Activated T-helper 9 cell treated with anti-CD3 and anti-CD28 coated beads, Interleukin-2, amount 50 U/mL, for 16 hours (primary cell): ENCODE data around the gene CD226.
"Not testable (repeated sequence)": the region's sequence is repeated elsewhere in the genome, so short reads cannot be mapped to it uniquely, and the experiment has no call there.

Experiments
- DNase-seq: peaks from one replicate; pipeline ENCODE4 v3.0.0-alpha.2; 2020; ENCODE audit warnings: low read depth

Gene CD226

DNA sequence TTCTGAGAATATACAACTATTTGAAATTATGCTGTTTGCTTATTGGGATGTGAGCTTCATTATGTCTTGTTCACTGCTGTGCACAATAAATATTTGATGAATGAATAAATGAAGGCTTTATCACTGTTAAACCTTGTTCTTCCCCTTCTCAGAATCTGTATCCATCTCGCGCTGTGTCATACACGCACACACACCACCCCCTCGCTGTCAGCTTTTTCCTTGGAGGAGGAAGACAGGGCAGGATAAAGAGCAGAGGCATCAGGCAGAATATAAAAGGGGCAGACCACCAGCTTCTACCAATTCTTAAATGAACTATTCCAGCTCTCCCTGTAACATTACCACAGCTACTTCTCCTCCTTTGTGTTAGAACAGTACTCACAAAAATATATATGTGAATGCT, 75.0 kb downstream of the CD226 start:
- DNase-seq, result no peak

DNA sequence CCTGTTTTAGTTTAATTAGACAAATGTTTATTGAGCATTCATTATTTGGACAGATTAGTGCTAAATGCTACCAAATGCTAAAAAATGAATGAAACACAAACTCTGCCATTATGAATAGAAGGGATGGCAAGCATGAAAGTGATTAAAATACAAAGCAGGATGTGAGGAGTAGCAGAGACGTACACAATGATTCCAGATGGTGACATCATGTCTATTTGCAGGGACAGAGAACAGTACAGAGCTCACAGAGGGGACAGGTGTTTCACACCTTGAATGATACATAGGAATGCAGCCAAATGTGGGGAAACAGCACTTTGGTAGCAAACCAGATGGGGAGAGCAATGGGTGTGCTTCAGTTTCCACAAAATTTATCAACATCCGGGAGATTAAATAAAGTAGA, 76.3 kb downstream of the CD226 start:
- DNase-seq, result no peak

DNA sequence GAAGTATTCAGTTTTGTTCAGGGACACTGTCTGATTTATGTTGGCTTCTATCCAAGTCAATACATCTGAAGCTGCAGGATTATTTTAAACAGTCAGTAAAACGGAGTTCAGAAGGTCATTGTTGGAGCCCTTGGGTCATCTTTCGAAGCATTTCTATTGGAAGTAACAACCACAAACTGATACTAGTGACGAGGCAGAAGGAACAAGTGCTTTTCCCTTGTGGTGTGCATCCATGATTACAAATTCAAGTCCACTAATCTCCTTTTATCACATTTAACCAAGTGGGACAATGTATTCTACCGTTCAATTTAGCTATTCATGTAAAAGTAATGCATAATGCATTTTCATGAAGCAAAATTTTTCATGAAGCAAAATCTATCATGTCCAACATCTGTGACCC, 76.9 kb downstream of the CD226 start:
- DNase-seq, result no peak

DNA sequence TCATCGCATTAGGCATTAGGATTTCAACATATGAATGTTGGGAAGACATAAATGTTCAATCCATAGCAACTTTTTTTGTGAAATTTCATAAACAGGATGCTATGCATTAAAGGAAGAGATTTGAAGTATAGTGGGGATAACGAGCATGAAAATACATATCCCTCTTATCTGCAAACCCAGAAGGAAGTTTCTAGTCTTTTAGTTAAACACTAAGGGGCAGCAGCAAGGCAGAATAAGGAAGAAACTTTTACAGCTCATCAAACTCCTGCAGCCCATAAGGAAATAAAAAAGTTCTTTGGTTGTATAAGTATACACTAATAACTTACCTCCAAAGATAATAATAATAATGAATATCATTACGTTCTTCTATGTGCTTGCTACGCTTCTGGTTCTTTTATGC, 81.5 kb downstream of the CD226 start:
- no peak for DNase-seq

DNA sequence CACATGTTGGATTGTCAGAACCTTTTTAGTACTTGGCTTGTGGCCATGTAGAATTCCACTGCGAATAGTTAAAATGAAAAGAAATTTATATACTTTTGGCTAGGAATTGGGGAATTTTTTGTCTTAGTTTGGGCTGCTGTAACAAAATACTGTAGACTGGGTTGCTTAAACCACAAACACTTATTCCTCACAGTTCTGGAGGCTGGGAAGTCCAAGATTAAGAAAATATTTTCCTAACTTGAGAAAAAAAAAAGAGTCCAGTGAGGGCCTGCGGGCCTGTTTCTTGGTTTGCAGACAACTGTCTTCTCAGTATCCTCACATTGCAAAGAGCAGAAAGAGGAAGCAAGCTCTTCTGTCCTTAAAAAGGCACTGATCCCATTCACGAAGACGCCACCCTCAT, 81.9 kb downstream of the CD226 start:
- no peak for DNase-seq

DNA sequence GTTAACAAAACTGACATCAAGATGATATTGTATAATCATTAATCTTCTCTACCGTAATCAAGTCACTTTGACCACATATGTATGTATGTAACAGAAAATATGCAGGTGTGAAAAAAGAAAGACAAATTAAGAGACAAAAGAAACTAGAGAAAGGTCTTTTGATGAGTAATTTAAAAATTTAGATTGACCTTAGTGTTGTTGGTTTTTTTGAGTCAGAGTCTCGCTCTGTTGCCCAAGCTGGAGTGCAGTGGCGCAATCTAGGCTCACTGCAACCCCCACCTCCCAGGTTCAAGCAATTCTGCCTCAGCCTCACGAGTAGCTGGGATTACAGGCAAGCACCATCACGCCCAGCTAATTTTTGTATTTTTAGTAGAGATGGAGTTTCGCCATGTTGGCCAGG, 82.9 kb downstream of the CD226 start:
- not testable (repeated sequence) for DNase-seq

DNA sequence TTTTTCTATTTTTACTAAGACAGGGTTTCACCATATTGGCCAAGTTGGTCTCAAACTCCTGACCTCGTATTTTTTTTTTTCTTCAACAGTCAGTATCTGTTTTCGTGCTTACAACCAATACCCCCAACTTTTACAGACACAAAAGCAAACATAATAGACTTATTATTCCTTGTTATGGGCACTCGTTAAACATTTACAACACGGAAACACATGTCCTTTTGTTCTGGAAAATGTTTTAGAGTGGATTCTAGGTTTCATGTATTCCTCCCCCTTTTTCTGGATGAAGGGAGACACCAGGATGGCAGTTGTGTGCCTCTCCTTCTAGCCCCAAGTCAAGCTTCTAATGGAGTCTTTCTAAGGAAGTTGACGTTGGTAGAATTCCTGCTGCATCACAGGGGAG, 88.8 kb downstream of the CD226 start:
- no peak for DNase-seq

DNA sequence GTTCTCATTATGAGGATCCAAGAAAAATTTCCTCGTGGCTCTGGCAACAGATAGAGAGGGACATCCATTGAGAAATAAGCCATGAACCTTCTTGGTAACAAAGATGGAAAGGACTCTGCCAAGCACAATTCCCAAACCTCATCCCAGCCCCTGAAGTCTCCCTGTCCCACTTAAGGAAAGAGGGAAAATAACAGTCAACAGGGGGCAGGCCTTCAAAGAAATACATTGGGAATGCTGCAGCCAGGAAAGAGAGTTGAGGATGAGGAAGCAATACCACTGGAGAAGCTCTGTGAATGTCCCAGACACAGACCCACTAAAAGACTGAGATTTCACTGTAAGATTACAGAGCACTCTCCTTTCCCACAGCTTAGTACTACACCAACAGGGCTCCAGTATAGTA, 93.2 kb downstream of the CD226 start:
- DNase-seq, result no peak

DNA sequence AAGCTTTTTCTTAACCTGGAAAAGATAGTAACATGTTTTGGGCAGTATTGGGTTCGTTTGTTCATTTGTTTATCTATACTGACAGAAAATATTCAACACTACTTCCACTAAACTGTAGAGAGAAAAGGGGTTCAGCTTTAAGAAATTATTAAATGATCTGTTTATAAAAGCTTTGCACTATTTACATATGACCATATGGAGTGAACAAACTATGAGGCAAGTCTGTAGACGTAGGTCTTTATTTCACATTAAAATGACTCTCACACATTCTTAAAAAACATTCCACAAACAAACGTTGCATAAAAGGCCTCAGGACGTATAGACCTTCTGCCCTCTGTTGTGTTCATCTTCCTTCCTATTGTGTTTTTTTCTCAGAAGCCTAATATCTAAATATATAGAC, 94.6 kb downstream of the CD226 start:
- DNase-seq, result no peak

DNA sequence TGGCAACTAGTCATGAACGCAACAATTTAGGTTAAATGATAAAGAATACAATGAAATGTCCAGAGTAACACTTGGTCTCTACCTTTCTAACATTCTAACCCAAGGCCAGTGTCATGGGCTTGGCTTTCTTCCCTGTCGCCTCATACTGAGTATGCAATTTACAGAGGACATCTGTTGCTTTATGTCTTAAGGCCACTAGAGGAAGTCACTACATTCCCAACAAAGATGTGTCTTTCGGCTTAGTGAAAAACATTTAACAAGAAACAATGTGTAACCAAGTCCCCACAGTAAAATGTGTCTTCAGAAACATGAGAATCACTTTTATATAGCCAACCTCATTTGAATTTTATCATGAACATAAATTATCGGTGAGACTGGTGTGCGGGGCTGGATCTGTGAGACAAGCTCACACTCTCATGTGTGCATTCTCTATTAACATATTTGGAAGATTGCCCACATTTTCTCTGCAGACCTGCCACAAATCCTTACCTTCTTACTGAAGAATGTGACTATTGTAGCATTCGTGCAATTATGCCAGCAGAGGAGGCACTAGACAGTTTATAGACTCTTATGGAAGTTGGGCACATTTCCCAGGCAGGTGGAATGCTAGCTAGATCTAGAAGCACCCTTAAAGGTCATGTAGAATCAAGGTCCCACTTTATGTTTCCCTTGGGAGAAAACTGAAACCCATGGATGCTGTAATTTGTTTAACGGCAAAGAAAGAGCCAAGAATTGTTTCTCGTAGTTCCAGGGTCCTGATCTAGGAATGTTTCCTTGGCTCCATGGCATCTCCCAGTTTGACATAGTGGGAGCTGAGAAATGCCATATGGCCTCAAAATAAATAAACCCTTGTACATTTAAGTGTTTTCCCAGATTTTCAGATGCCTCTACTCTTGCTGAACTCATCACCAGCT, 101.8 kb downstream of the CD226 start:
- no peak for DNase-seq

DNA sequence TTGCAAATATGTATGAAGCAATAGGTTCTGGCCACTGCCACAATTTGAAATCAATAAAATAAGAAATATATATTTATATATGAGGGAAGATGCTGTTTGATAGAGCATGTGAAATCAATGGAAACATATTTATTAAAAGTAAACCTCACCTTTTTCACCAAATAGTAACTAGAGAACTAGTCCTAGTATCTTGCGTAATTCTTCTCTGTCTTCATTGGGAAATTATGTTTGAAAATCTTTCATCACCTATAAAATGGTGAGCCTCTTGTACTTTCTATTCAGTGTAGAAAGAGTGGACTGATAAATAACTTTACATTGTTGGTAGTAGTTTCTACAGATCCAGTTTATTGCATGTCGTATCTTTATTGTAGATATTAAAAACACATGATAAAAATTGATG, 103.0 kb downstream of the CD226 start:
- no peak for DNase-seq

DNA sequence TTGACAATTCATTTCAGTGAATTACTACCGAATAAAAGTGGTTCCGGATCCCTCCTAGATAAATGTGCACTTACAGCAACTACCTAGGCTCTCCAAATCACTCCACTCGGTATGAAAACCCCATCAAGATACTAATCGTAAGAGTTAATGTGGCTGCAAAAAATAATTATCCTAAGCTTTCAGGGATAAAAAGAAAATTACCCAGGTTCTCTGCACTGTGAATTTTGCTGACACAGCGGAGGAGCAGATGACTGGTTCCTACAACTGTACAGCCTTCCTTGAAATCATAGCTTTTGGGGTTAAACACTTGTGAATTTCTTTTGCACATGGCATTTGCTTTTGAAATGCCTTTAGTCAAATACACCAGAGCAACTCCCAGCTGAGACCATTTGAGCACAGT, 104.7 kb downstream of the CD226 start:
- no peak for DNase-seq

DNA sequence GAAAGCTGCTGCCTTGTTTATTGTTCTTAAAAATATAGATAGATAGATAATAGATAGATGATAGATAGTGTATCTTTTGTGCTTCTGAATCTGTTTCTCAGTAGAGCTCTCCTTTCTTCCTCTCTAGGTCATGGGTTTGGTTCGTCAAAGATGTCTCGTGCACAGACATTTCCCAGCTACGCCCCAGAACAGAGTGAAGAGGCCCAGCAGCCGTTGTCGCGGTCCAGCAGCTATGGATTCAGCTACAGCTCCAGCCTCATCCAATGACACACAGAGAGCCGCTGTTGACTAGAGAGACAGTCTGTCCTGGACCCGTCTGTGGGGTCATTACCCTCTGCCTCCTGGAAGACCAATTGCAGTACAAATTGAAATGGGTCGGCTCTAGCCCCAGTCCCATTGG, 106.6 kb downstream of the CD226 start:
- no peak for DNase-seq

DNA sequence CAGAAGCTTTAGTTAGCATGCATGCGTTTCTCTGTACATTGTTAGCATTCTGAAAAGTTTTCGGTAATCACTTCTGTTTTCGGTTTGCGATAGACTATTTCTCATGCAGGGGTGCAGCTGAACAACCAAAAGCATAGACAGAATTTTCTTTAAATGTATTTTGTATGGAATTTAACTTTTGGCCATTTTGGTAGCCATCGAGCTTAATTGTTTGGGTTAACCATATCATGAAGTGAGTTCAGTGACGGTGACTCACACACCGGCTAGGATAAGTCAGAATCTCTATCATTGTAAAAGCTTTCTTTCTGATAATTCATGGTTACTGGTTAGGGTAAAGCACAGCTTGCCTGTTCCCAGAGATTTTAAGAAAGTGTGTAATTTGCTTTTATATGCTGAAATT, 107.2 kb downstream of the CD226 start:
- DNase-seq, result no peak

DNA sequence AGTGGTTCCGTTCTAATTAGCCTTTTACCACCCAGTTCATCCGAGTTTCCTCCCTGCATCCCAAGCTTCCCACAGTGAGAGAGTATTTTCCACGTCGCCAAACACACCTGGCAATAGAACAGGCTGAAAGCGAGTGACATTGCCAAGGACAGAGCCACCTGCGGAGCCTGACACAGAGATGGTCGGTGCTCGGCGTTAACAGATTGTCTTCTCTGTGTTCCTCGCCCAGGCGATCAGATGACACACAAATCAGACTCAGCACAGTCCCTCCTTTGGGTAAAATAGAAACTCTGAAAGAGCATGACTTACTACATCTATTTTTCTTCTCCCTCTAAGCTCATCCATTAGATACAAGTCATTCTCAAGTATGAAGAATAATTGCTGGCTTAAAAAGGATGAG, 107.7 kb downstream of the CD226 start:
- DNase-seq, result no peak

DNA sequence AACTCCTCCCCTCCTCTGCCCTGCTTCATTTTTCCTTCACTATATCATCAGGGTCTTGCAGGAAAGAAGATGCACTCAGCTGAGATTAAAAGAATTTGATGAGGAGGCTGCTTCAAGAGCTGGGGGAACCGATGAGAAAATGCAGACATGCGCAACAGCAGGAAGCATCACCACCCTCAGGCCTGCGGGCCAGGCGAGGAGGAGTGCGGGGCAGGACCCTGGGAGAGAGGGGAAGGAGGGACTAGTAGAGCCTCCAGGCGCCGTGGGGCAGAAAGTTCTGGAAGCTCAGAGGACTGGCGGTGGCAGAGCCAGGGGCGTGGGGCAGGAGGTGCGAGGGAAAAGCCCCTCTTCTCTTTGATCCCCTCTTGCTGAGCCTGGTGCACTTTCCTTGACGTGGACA, 108.2 kb downstream of the CD226 start:
- DNase-seq, result no peak

DNA sequence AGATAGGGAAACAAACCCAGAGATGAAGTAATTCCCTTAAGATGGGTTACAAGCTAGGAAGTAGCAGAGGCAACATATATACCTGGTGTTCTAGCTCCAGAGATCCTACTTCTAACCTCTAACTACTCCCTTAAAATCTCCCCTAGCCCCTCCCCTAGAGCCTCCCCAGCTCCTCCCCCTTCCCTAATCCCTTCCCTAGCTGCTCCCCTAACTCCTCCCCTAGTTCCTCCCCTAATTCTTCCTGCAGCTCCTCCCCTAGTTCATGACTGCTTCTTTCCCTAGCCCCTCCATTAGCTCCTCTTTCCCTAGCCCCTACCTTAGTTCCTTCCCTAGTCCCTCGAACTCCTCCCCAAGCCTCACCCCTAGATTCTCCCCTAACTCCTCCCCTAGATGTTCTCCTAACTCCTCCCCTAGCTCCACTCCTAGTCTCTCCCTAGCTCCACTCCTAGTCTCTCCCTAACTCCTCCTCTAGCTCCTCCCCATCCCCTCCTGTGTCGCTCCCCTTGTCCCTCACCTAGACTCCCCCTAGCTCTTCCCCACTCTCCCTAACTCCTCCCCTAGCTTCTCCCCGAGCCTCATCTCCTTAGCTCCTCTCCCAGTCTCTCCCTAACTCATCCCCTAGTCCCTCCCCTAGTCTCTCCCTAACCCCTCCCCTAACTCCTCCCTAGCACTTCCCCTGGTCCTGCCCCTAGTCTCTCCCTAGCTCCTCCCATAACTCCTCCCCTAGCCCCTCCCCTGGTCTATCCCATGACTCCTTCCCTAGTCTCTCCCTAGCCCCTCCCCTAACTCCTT, 108.9 kb downstream of the CD226 start:
- no peak for DNase-seq

DNA sequence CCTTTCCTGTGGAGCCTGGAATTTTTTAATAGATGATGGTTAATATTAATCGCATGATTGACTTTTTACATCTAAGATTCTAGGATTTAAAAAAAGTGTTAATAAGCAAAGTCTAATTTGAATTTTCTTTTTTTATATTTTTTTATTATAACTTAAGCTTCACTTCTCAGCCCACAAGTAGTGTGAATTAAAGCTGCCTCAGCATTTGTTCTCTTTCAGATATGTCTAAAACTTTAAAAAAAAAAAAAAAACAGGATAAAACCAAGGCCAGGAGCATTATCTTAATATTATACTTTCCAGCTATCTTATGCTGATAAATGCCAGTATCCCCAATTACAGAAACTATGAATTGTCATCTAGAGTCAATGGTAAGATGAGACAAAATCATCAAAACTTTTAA, 109.7 kb downstream of the CD226 start:
- no peak for DNase-seq

DNA sequence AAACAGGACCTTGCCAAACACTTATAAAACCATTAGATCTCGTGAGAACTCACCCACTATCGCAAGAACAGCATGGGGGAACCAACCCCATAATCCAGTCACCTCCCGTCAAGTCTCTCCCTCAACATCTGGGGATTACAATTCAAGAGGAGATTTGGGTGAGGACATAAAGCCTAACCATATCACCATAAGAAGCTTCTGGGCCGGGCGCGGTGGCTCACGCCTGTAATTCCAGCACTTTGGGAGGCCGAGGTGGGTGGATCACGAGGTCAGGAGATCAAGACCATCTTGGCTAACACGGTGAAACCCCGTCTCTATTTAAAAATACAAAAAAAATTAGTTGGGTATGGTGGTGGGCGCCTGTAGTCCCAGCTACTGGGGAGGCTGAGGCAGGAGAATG, 112.7 kb downstream of the CD226 start:
- not testable (repeated sequence) for DNase-seq

DNA sequence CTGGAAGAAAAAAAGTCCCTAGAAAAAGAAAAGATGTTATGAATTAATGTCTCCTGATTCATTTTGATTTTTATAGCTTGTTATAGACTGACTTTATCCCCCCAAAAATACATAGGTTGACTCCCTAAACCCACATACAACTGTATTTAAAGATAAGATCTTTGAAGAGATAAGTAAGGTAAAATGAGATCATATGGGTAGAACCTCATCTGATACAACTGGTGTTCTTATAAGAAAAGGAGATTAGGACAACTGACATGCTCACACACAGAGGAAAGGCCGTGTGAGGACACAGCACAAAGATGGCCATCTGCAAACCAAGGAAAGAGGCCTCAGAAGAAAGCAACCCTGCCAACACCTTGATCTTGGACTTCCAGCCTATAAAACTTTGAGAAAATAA, 117.5 kb downstream of the CD226 start:
- no peak for DNase-seq

DNA sequence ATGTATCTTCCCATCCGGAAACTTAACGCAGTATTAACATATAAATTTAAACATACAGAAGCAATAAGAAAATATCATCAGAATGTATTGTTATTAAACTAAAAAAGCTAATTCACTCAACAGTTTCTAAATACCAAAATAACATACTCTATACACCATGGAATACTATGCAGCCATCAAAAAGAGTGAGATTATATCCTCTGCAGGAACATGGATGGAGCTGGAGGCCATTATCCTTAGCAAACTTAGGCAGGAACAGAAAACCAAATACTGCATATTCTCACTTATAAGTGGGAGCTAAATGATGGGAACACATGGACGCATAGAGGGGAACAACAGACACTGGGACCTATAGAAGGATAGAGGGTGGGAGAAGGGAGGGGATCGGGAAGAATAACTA, 127.1 kb downstream of the CD226 start:
- no peak for DNase-seq

DNA sequence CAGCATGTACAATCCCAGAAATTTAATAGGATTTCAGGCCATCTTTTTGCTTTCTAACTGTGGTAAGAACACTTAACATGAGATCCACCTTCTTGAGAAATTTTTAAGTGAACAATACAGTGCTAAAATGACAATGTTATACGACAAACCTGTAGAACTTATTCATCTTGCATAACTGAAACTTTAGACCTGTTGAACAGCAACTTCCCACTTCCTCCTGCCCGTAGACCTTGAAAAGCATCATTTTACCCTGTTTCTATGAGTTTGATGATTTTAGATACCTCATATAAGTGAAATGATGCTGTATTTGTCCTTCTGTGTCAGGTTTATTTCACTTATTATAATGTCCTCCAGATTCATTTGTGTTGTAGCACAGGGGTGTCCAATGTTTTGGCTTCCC, 128.2 kb downstream of the CD226 start:
- DNase-seq, result no peak

DNA sequence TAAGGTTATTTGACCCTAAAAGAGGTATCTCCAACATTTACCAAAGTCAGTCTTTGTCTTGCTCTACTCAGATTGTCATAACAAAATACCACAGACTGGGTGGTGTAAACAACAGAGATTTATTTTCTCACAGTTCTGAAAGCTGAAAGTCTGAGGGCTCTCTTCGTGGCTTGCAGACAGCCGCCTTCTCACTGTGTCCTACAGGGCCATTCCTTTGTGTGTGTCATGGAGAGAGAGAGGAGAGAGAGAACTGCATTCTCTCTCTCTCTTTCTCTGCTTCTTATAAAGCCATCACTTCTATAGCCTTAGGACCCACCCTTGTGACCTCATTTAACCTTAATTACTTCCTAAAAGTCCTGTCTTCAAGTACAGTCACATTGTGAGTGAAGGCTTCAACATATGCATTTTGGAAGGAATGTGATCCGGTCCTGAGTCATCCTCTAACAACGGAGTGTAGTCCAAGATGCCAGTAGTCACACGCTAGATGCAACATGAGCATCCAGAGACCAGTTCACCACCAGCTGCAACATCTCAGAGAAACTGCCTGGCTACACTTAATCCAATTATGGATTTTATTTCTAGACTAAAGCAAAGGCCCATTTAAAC, 130.2 kb downstream of the CD226 start:
- no peak for DNase-seq
